ENCODE measurements around the gene CROCC2.

Gene CROCC2

DNA sequence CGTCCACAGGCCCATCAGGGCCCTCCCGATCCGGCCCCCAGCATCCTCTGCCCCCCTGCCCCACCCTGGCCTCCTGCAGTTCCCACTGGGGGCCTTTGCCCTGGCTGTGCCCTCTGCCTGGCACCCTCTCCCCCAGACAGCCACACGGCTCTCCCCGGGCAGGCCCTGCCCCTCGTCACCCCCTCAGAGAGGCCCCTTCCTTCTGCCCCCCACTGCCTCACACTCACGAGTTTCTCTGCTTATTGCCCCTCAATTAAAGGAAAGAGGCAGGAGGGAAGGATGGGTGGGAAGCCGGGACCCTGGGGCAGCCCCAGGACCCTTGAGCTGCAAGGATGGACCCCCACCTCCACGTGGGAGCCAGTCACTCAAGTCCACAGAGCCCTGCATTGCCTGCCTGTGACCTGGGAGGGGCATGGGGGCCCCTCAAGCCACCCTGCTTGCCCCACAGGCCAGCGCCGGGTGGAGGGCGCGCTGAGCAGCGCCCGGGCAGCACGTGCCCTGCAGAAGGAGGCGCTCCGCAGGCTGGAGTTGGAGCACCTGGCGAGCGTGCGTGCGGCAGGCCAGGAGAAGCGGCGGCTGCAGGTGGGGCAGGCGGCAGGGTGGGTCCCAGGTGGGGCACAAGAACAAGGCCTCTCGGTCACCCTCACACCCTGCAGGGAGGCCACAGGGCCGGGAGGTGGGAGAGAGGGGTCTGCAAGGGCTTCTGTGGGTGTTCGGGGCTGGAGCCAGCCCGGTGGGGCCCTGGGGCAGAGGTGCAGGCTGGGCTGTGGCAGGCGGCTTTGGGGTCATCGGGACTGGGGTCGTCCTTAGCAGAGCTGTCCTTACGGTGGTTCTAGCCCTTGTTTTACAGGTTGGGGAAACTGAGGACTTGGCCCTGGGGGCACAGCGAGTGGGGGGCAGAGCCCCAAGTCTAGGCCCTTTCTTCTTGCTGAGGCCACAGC, 61.8 kb downstream of the CROCC2 start:
- Histone ChIP-seq H3K36me3 (no peaks in the 10 kb centered on the region), H3K27ac (no peak overlapping the region), H3K9me3 (ENCODE audit: severe bottlenecking) (no peaks in the 10 kb centered on the region), H3K4me3 (ENCODE audit: low read depth, low read length) (no peak overlapping the region), H3K27me3 (ENCODE audit: insufficient read depth, low read depth, severe bottlenecking) (no peaks in the 10 kb centered on the region)
- TF ChIP-seq CTCF (IDR thresholded peaks at IDR 0.05; ENCODE audit: low read depth, low read length), result no peak
- DNase-seq, result no peak

GRCh38 chr2:240968731-240969624, 62.8 kb downstream of the CROCC2 start:
- Histone ChIP-seq H3K9me3 (ENCODE audit: severe bottlenecking) (peaks cover 5% of the 10 kb centered on the region), H3K27ac (no peak overlapping the region), H3K4me3 (ENCODE audit: low read depth, low read length) (no peak overlapping the region), H3K27me3 (ENCODE audit: insufficient read depth, low read depth, severe bottlenecking) (no peaks in the 10 kb centered on the region), H3K36me3 (no peaks in the 10 kb centered on the region)
- no peak for DNase-seq
- no peak for TF ChIP-seq CTCF (IDR thresholded peaks at IDR 0.05; ENCODE audit: low read depth, low read length)

GRCh38 chr2:240970104-240970503, 64.0 kb downstream of the CROCC2 start:
- Histone ChIP-seq H3K36me3 (no peaks in the 10 kb centered on the region), H3K9me3 (ENCODE audit: severe bottlenecking) (peaks cover 6% of the 10 kb centered on the region), H3K4me3 (ENCODE audit: low read depth, low read length) (no peak overlapping the region), H3K27ac (no peak overlapping the region), H3K27me3 (ENCODE audit: insufficient read depth, low read depth, severe bottlenecking) (no peaks in the 10 kb centered on the region)
- DNase-seq, result no peak
- no peak for TF ChIP-seq CTCF (IDR thresholded peaks at IDR 0.05; ENCODE audit: low read depth, low read length)

DNA sequence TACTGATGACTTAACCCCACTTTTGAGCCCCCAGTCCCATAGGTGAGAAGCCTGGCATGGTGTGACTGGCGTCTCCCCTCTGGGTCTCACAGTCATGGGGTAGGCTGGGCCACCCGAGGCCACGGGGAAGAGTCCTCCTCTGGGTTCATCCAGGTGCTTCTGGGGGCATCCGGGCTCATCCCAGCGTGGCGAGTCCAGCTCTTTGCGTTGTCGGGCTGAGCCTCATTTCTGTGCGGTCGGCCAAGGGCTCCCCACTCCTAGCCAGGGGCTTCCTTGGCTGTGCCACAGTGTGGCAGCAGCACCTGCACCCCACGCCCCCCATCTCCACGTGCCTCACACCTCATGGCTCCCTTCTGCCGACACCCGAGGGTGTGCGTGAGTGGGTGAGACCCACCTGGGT, 64.7 kb downstream of the CROCC2 start:
- Histone ChIP-seq H3K36me3 (no peaks in the 10 kb centered on the region), H3K27me3 (ENCODE audit: insufficient read depth, low read depth, severe bottlenecking) (no peaks in the 10 kb centered on the region), H3K27ac (no peak overlapping the region), H3K4me3 (ENCODE audit: low read depth, low read length) (no peak overlapping the region), H3K9me3 (ENCODE audit: severe bottlenecking) (peaks cover 6% of the 10 kb centered on the region)
- no peak for TF ChIP-seq CTCF (IDR thresholded peaks at IDR 0.05; ENCODE audit: low read depth, low read length)
- no peak for DNase-seq

DNA sequence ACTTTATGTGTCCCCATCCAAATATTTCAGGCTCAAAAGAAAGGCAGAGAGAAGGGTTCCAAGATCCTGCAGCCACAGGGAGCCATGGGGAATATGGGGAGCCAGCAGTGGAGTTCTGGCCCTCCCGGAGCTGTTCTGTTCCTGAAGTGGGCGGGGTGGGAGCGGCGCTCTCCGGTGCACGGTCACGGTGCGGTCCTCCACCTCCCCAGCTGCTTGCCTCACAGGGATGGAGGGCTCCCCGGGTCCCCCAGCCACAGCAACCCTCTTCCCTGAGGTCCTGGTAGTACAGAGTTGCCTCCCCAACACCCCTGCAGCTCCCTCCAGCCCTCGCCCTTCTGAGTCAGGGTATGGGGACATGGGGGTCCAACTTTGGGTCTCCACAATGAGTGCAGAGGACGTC, 66.1 kb downstream of the CROCC2 start:
- H3K9me3 ChIP-seq (ENCODE audit: severe bottlenecking), result peaks cover 6% of the 10 kb centered on the region
- TF ChIP-seq CTCF (IDR thresholded peaks at IDR 0.05; ENCODE audit: low read depth, low read length), result no peak
- no peak for DNase-seq
- H3K36me3 ChIP-seq, result no peaks in the 10 kb centered on the region
- H3K4me3 ChIP-seq (ENCODE audit: low read depth, low read length), result no peak overlapping the region
- H3K27me3 ChIP-seq (ENCODE audit: insufficient read depth, low read depth, severe bottlenecking), result no peaks in the 10 kb centered on the region
- no peak overlapping the region for H3K27ac ChIP-seq

Measured in WERI-Rb-1 (cell line).